ENCODE measurements around the gene AURKA. TPM values are rescaled to one million over a fixed set of nuclear protein-coding genes. Genes with fewer than 3 reads are reported as not detected.

AURKA gene
- total RNA-seq, 1 donor from 2014 or later = 14.8 TPM

GRCh38 chr20:56417911-56418310 is 25.9 kb upstream of the AURKA start:
- Histone ChIP-seq H3K4me3 (ENCODE audit: insufficient read depth, low read depth, low read length) (no peak overlapping the region), H3K9me3 (ENCODE audit: insufficient read depth, low read depth, low read length) (no peaks in the 10 kb centered on the region), H3K9ac (ENCODE audit: low read length) (peak overlapping the region; percentile 26), H3K79me2 (ENCODE audit: insufficient read depth, low read length) (peaks cover 15% of the 10 kb centered on the region), H3K27me3 (ENCODE audit: insufficient read depth, low read length) (no peaks in the 10 kb centered on the region), H3K4me1 (ENCODE audit: insufficient read depth, low read length) (peaks cover 54% of the 10 kb centered on the region), H4K20me1 (ENCODE audit: insufficient read depth, low read length) (no peaks in the 10 kb centered on the region), H3K27ac (ENCODE audit: low read depth, low read length) (peak overlapping the region; percentile 73), H3K36me3 (ENCODE audit: insufficient read depth, low read length) (no peaks in the 10 kb centered on the region), H2AFZ (ENCODE audit: low read depth, low read length) (no peak overlapping the region), H3K4me2 (ENCODE audit: low read length) (peak overlapping the region; percentile 35)
- peaks cover 2% of the 10 kb centered on the region for H3K36me3 Mint-ChIP-seq (ENCODE audit: low read depth, unreplicated experiment)
- H3K27ac Mint-ChIP-seq (ENCODE audit: unreplicated experiment) = peak overlapping the region; percentile 50
- no peak for FAIRE-seq
- peak; percentile 41 for DNase-seq (ENCODE audit: low read depth)
- H3K9me3 Mint-ChIP-seq (ENCODE audit: unreplicated experiment) = no peaks in the 10 kb centered on the region
- H3K4me1 Mint-ChIP-seq (ENCODE audit: low read depth, unreplicated experiment) = peaks cover 44% of the 10 kb centered on the region
- TF ChIP-seq CTCF (IDR thresholded peaks at IDR 0.05; ENCODE audit: insufficient read depth, low read depth, low read length) (no peak), EZH2 (IDR thresholded peaks at IDR 0.05; ENCODE audit: insufficient read depth, low read length) (no peak)
- no peak overlapping the region for H3K4me3 Mint-ChIP-seq (ENCODE audit: unreplicated experiment)
- peaks cover 2% of the 10 kb centered on the region for H3K27me3 Mint-ChIP-seq (ENCODE audit: low read depth, unreplicated experiment)

- H3K4me1 Mint-ChIP-seq (ENCODE audit: low read depth, unreplicated experiment) = peaks cover 43% of the 10 kb centered on the region
- no peak for FAIRE-seq
These were observed 25.4 kb upstream of the AURKA start for GRCh38 chr20:56417402-56417801.

More at GRCh38 chr20:56417402-56417801, 25.4 kb upstream of the AURKA start:
- H3K36me3 Mint-ChIP-seq (ENCODE audit: low read depth, unreplicated experiment) = peaks cover 2% of the 10 kb centered on the region
- H3K4me2 ChIP-seq (ENCODE audit: low read length) = peak overlapping the region; percentile 35
- no peaks in the 10 kb centered on the region for H3K36me3 ChIP-seq (ENCODE audit: insufficient read depth, low read length)
- no peak for TF ChIP-seq EZH2 (IDR thresholded peaks at IDR 0.05; ENCODE audit: insufficient read depth, low read length)
- TF ChIP-seq CTCF (IDR thresholded peaks at IDR 0.05; ENCODE audit: insufficient read depth, low read depth, low read length) = no peak
- no peak overlapping the region for H3K27ac Mint-ChIP-seq (ENCODE audit: unreplicated experiment)
- no peaks in the 10 kb centered on the region for H3K9me3 Mint-ChIP-seq (ENCODE audit: unreplicated experiment)
- H3K4me1 ChIP-seq (ENCODE audit: insufficient read depth, low read length) = peaks cover 49% of the 10 kb centered on the region
- no peaks in the 10 kb centered on the region for H3K27me3 ChIP-seq (ENCODE audit: insufficient read depth, low read length)
- peak overlapping the region; percentile 73 for H3K27ac ChIP-seq (ENCODE audit: low read depth, low read length)
- peak overlapping the region; percentile 26 for H3K9ac ChIP-seq (ENCODE audit: low read length)
- no peaks in the 10 kb centered on the region for H3K9me3 ChIP-seq (ENCODE audit: insufficient read depth, low read depth, low read length)
- H2AFZ ChIP-seq (ENCODE audit: low read depth, low read length) = no peak overlapping the region
- peaks cover 2% of the 10 kb centered on the region for H3K27me3 Mint-ChIP-seq (ENCODE audit: low read depth, unreplicated experiment)
- H3K4me3 ChIP-seq (ENCODE audit: insufficient read depth, low read depth, low read length) = no peak overlapping the region
- no peak overlapping the region for H3K4me3 Mint-ChIP-seq (ENCODE audit: unreplicated experiment)
- no peak for DNase-seq (ENCODE audit: low read depth)
- H3K79me2 ChIP-seq (ENCODE audit: insufficient read depth, low read length) = peaks cover 19% of the 10 kb centered on the region
- H4K20me1 ChIP-seq (ENCODE audit: insufficient read depth, low read length) = no peaks in the 10 kb centered on the region
